ENCODE measurements around the gene BCL11A.

DNA sequence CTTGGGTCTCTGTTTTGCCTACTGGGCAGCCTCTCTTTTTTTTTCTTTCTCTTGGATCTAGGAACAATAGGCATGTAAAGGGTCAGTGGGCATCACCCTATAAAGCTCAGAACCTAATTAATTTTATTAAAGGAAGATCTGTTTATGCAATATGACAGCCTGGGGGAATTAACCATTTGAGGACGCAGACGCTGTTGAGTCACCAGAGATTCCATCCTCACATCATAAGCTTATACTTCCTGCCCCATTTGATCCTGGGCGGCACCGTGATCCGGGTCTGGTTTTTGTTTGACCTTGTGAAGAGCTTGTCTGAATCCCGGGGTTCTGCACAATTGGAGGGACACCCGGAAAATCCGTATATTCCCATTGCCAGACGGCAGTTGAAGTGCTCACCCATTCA lies 16.8 kb upstream of the BCL11A start:
- no peak for TF ChIP-seq REST (IDR thresholded peaks at IDR 0.05; ENCODE audit: low read depth)
- TF ChIP-seq TCF12 (IDR thresholded peaks at IDR 0.05; ENCODE audit: low read depth): no peak
- no peak for TF ChIP-seq RAD21 (IDR thresholded peaks at IDR 0.05; ENCODE audit: low read depth)
- no peak for TF ChIP-seq TEAD4 (IDR thresholded peaks at IDR 0.05)
- no peak for TF ChIP-seq TAF1 (IDR thresholded peaks at IDR 0.05; ENCODE audit: low read depth)
- TF ChIP-seq CEBPB (IDR thresholded peaks at IDR 0.05): no peak
- TF ChIP-seq USF1 (IDR thresholded peaks at IDR 0.05): no peak
- no peak for TF ChIP-seq FOXM1 (IDR thresholded peaks at IDR 0.05; ENCODE audit: borderline replicate concordance, low read depth)
- TF ChIP-seq MAX (IDR thresholded peaks at IDR 0.05): no peak

Measured in Ishikawa (cell line).